Fibroblast of lung (primary cell): ENCODE data around the gene PRELP. TPM values are rescaled to one million over a fixed set of nuclear protein-coding genes. Genes with fewer than 3 reads are reported as not detected.
A peak's percentile ranks its signal among the peaks of the same experiment; 100 is the strongest.

Experiments used
- DNase-seq, 2 donors: peaks; one replicate each; pipeline versions ENCODE4 v3.0.0 to v3.0.0-alpha.2; 2010; ENCODE audit warnings: low read depth in 2 of 2
- H2AFZ ChIP-seq: 2 replicates; pipeline ENCODE4 v1.5.1; 2012; ENCODE audit warnings: low read length, control low read depth, inconsistent platforms
- H3K27ac ChIP-seq: 2 replicates; pipeline ENCODE4 v1.5.1; 2011; ENCODE audit warnings: low read length, control low read depth; ENCODE audit not compliant: insufficient read depth
- H3K27me3 ChIP-seq: 2 replicates; pipeline ENCODE4 v1.5.1; 2011; ENCODE audit warnings: mild to moderate bottlenecking, low read length; ENCODE audit not compliant: control insufficient read depth, insufficient read depth
- H3K36me3 ChIP-seq: 2 replicates; pipeline ENCODE4 v1.5.1; 2011; ENCODE audit warnings: low read length; ENCODE audit not compliant: control insufficient read depth, insufficient read depth
- H3K4me1 ChIP-seq: 2 replicates; pipeline ENCODE4 v1.5.1; 2011; ENCODE audit warnings: low read length; ENCODE audit not compliant: control insufficient read depth, insufficient read depth; ENCODE audit errors: extremely low read depth
- H3K4me2 ChIP-seq: 2 replicates; pipeline ENCODE4 v1.5.1; 2011; ENCODE audit warnings: low read length, control low read depth; ENCODE audit not compliant: insufficient read depth; ENCODE audit errors: extremely low read depth
- H3K4me3 ChIP-seq, 4 experiments: fragments of 200-600 bp in 1 of 4; sonication (generic) in 1 of 4; replicated peaks in 1 of 4; 2 replicates each; pipeline ENCODE4 v1.5.1; 2011 to 2016; ENCODE audit warnings: low read length in 4 of 4, low read depth in 3 of 4, mild to moderate bottlenecking in 3 of 4, control low read depth in 2 of 4, inconsistent platforms in 1 of 4, mixed read lengths in 1 of 4; ENCODE audit not compliant: insufficient read depth in 1 of 4; ENCODE audit errors: control extremely low read depth in 1 of 4
- H3K79me2 ChIP-seq: 2 replicates; pipeline ENCODE4 v1.5.1; 2012; ENCODE audit warnings: mild to moderate bottlenecking, low read length, inconsistent platforms; ENCODE audit not compliant: control insufficient read depth, insufficient read depth
- H3K9ac ChIP-seq: 2 replicates; pipeline ENCODE4 v1.5.1; 2011; ENCODE audit warnings: mild to moderate bottlenecking, low read length, control low read depth; ENCODE audit not compliant: insufficient read depth
- H3K9me3 ChIP-seq: 2 replicates; pipeline ENCODE4 v1.5.1; 2012; ENCODE audit warnings: low read depth, low read length; ENCODE audit not compliant: control insufficient read depth, insufficient read depth
- H4K20me1 ChIP-seq: 2 replicates; pipeline ENCODE4 v1.5.1; 2011; ENCODE audit warnings: low read length; ENCODE audit not compliant: control insufficient read depth, insufficient read depth; ENCODE audit errors: extremely low read depth
- EZH2 ChIP-seq: IDR thresholded peaks from 2 replicates; pipeline ENCODE4 v1.5.1; 2012; ENCODE audit warnings: low read length, control low read depth, mild to moderate bottlenecking; ENCODE audit errors: missing control alignments
- polyA plus RNA-seq, 2 donors: library from polyadenylated mRNA; depleted of rRNA in 1 of 2; stranded (reverse) in 1 of 2; unstranded in 1 of 2; fragments of >200 nt; gene quantifications; 2 replicates each; pipeline ENCODE4 v1.2.1, GENCODE V29; 2011 to 2012; ENCODE audit warnings: missing spikeins in 1 of 2
- total RNA-seq: library from RNA; depleted of rRNA; stranded (reverse); fragments of >200 nt; gene quantifications from 2 replicates; pipeline ENCODE4 v1.2.1, GENCODE V29; 2014
- TF ChIP-seq, protein P1 (sequence below), 2 donors: IDR thresholded peaks in 1 of 2; conservative IDR thresholded peaks in 1 of 2; 1 replicate in 1 of 2; 2 replicates in 1 of 2; pipeline ENCODE4 v1.5.1; 2011 to 2012; ENCODE audit warnings: low read length in 2 of 2, control low read depth in 1 of 2, inconsistent platforms in 1 of 2, low read depth in 1 of 2, mild to moderate bottlenecking in 1 of 2

PRELP gene
- total and polyA plus RNA-seq, 2 donors (not counting 1 experiment from before 2014, with no cell fraction given): 4.5 to 13.9 TPM

DNA sequence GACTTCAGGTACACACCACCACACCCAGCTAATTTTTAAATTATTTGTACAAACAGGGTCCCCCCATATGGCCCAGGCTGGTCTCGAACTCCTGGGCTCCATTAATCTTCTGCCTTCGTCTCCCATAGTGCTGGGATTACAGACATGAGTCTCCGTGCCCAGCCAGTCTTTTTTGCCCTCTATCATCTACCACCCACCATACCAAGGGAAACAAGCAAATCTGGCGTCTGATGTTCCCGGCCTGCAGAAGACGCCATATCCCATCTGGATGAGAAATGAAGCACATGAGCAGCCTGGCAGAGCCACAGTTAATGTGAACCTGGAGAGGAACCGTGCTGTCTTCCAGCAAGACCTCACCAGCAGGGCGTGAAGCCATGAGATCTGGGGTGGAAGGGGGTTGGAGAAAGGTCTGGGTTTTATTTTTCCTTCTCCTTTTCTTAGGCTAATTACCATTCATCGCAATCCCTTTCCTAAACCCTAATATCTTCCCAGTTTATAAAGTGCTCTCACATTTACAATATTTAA is 1.8 kb upstream of the PRELP start:
- H3K79me2 ChIP-seq: no peaks in the 10 kb centered on the region
- no peak overlapping the region for H3K4me2 ChIP-seq
- no peaks in the 10 kb centered on the region for H3K36me3 ChIP-seq
- no peak overlapping the region for H2AFZ ChIP-seq
- no peak for DNase-seq
- H3K27ac ChIP-seq: no peak overlapping the region
- no peak overlapping the region for H3K9ac ChIP-seq
- H3K4me3 ChIP-seq: no peak overlapping the region
- H3K27me3 ChIP-seq: no peaks in the 10 kb centered on the region
- no peaks in the 10 kb centered on the region for H3K9me3 ChIP-seq
- H3K4me1 ChIP-seq: peaks cover 17% of the 10 kb centered on the region
- TF ChIP-seq EZH2: no peak
- TF ChIP-seq, protein P1, sequence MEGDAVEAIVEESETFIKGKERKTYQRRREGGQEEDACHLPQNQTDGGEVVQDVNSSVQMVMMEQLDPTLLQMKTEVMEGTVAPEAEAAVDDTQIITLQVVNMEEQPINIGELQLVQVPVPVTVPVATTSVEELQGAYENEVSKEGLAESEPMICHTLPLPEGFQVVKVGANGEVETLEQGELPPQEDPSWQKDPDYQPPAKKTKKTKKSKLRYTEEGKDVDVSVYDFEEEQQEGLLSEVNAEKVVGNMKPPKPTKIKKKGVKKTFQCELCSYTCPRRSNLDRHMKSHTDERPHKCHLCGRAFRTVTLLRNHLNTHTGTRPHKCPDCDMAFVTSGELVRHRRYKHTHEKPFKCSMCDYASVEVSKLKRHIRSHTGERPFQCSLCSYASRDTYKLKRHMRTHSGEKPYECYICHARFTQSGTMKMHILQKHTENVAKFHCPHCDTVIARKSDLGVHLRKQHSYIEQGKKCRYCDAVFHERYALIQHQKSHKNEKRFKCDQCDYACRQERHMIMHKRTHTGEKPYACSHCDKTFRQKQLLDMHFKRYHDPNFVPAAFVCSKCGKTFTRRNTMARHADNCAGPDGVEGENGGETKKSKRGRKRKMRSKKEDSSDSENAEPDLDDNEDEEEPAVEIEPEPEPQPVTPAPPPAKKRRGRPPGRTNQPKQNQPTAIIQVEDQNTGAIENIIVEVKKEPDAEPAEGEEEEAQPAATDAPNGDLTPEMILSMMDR (conservative IDR thresholded peaks at IDR 0.05 in 1 of 2, IDR thresholded peaks at IDR 0.05 in 1 of 2; ENCODE audit: low read depth in 1 of 2, low read length in 2 of 2): no peak
- H4K20me1 ChIP-seq: no peaks in the 10 kb centered on the region

DNA sequence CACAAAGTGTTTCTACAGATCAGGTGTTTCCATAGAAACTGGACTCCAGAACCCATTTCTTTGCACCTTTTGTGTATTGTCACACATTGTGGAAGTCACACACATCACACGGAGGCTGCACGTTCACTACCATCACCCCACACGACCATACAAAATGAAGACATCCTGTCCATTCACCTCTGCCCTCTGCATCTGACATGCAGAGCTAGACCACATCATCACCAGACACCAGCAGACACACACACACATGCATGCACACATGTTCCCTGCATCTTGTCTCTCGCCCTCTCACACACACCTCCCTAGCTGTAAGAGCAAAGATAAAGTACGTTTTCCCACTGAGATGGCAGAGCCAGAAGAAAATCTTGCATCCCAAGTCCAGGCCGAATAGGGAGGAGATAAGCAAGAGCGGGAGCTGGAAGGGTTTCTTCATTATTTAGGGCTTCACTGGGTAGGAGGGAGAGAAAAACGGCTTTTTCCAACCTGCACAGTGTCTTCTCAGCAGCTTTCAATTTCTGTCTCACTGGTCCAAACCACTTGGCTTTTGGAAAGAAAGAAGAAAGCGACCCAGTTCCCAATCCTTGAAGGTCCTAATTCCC is 709 bp downstream of the PRELP start:
- Histone ChIP-seq H3K9me3 (no peaks in the 10 kb centered on the region), H3K27ac (no peak overlapping the region), H3K79me2 (no peaks in the 10 kb centered on the region), H3K4me1 (peaks cover 33% of the 10 kb centered on the region), H2AFZ (peak overlapping the region; percentile 16), H3K27me3 (no peaks in the 10 kb centered on the region), H4K20me1 (no peaks in the 10 kb centered on the region), H3K9ac (no peak overlapping the region), H3K4me2 (peak overlapping the region; percentile 83), H3K36me3 (no peaks in the 10 kb centered on the region), H3K4me3 (peak overlapping the region in 3 of 4 experiments; percentile 24 to 67 (median 32))
- TF ChIP-seq EZH2: peak; percentile 21
- TF ChIP-seq, protein P1 (conservative IDR thresholded peaks at IDR 0.05 in 1 of 2, IDR thresholded peaks at IDR 0.05 in 1 of 2; ENCODE audit: low read depth in 1 of 2, low read length in 2 of 2): no peak
- no peak for DNase-seq

GRCh38 chr1:203477748-203478147 is 2.1 kb downstream of the PRELP start:
- H3K79me2 ChIP-seq: no peaks in the 10 kb centered on the region
- no peaks in the 10 kb centered on the region for H3K36me3 ChIP-seq
- H3K9me3 ChIP-seq: no peaks in the 10 kb centered on the region
- TF ChIP-seq, protein P1 (conservative IDR thresholded peaks at IDR 0.05 in 1 of 2, IDR thresholded peaks at IDR 0.05 in 1 of 2; ENCODE audit: low read depth in 1 of 2, low read length in 2 of 2): no peak
- no peak for TF ChIP-seq EZH2
- H3K4me2 ChIP-seq: no peak overlapping the region
- H2AFZ ChIP-seq: no peak overlapping the region
- peaks cover 37% of the 10 kb centered on the region for H3K4me1 ChIP-seq
- H3K9ac ChIP-seq: no peak overlapping the region
- no peaks in the 10 kb centered on the region for H3K27me3 ChIP-seq
- DNase-seq: no peak
- no peak overlapping the region for H3K27ac ChIP-seq
- peak overlapping the region in 1 of 4 experiments; percentile 67 for H3K4me3 ChIP-seq
- no peaks in the 10 kb centered on the region for H4K20me1 ChIP-seq
